Measurements from ENCODE around the gene TMEM115. TPM values are rescaled to one million over a fixed set of nuclear protein-coding genes. Genes with fewer than 3 reads are reported as not detected.

Gene TMEM115
- total RNA-seq, 4 donors from 2014 or later: 56.7 to 72.4 (median 68.2) TPM

GRCh38 chr3:50396502-50396901, 37.2 kb upstream of the TMEM115 start:
- DNase-seq (ENCODE audit: low spot score in 2 of 2): no peak
- WGBS, 2 donors: 89 to 92% methylated on average over 9 to 10 of the region's 10 CpGs
- H3K27me3 ChIP-seq: no peaks in the 10 kb centered on the region
- peaks cover 0 to 5% (median 0%) of the 10 kb centered on the region in 4 donors for H3K4me1 ChIP-seq
- H3K36me3 ChIP-seq: no peaks in the 10 kb centered on the region
- TF ChIP-seq POLR2A (IDR thresholded peaks at IDR 0.05) (no peak), CTCF (IDR thresholded peaks at IDR 0.05) (no peak), EP300 (IDR thresholded peaks at IDR 0.05) (no peak)
- H3K9me3 ChIP-seq: no peaks in the 10 kb centered on the region
- H3K27ac ChIP-seq: no peak overlapping the region
- H3K4me3 ChIP-seq: no peak overlapping the region

- Histone ChIP-seq H3K4me1 (peaks cover 0 to 18% (median 4%) of the 10 kb centered on the region in 4 donors), H3K27me3 (no peaks in the 10 kb centered on the region), H3K27ac (no peak overlapping the region), H3K9me3 (no peaks in the 10 kb centered on the region), H3K36me3 (no peaks in the 10 kb centered on the region), H3K4me3 (no peak overlapping the region)
- 83 to 84% methylated on average over 7 to 10 of the region's 10 CpGs for WGBS, 2 donors
- no peak for TF ChIP-seq CTCF (IDR thresholded peaks at IDR 0.05)
- TF ChIP-seq POLR2A (IDR thresholded peaks at IDR 0.05): no peak
- TF ChIP-seq EP300 (IDR thresholded peaks at IDR 0.05): no peak
- no peak for DNase-seq (ENCODE audit: low spot score in 2 of 2)
Observed at GRCh38 chr3:50395070-50395860, 35.9 kb upstream of the TMEM115 start.

- peaks cover 0 to 20% (median 4%) of the 10 kb centered on the region in 4 donors for H3K4me1 ChIP-seq
- WGBS, 2 donors: 73 to 84% methylated on average over 4 to 5 of the region's 5 CpGs
- TF ChIP-seq EP300 (IDR thresholded peaks at IDR 0.05) (no peak), POLR2A (IDR thresholded peaks at IDR 0.05) (no peak), CTCF (IDR thresholded peaks at IDR 0.05) (no peak)
Observed at GRCh38 chr3:50393061-50393460, 33.7 kb upstream of the TMEM115 start.

GRCh38 chr3:50392101-50392715, 32.9 kb upstream of the TMEM115 start:
- Histone ChIP-seq H3K9me3 (no peaks in the 10 kb centered on the region), H3K27ac (no peak overlapping the region), H3K27me3 (no peaks in the 10 kb centered on the region), H3K4me1 (peaks cover 0 to 20% (median 4%) of the 10 kb centered on the region in 4 donors), H3K4me3 (no peak overlapping the region), H3K36me3 (no peaks in the 10 kb centered on the region)
- TF ChIP-seq EP300 (IDR thresholded peaks at IDR 0.05): no peak
- no peak for TF ChIP-seq POLR2A (IDR thresholded peaks at IDR 0.05)
- no peak for TF ChIP-seq CTCF (IDR thresholded peaks at IDR 0.05)
- DNase-seq (ENCODE audit: low spot score in 2 of 2): no peak
- WGBS, 2 donors: 54 to 69% methylated on average over 4 to 5 of the region's 5 CpGs

More at GRCh38 chr3:50393061-50393460, 33.7 kb upstream of the TMEM115 start:
- Histone ChIP-seq H3K4me3 (no peak overlapping the region), H3K9me3 (no peaks in the 10 kb centered on the region), H3K36me3 (no peaks in the 10 kb centered on the region), H3K27me3 (no peaks in the 10 kb centered on the region), H3K27ac (no peak overlapping the region)
- no peak for DNase-seq (ENCODE audit: low spot score in 2 of 2)

Data from tibial nerve (tissue), 4 donors.